GM21717 (cell line): ENCODE measurements around the gene YWHAQ.

ENCODE experiments used
- ATAC-seq: cut with Tn5 transposase; IDR thresholded peaks from one replicate; pipeline ENCODE4 v1.9.1; 2021; ENCODE audit warnings: mild to moderate bottlenecking, moderate library complexity; ENCODE audit not compliant: unreplicated experiment

The YWHAQ gene

DNA sequence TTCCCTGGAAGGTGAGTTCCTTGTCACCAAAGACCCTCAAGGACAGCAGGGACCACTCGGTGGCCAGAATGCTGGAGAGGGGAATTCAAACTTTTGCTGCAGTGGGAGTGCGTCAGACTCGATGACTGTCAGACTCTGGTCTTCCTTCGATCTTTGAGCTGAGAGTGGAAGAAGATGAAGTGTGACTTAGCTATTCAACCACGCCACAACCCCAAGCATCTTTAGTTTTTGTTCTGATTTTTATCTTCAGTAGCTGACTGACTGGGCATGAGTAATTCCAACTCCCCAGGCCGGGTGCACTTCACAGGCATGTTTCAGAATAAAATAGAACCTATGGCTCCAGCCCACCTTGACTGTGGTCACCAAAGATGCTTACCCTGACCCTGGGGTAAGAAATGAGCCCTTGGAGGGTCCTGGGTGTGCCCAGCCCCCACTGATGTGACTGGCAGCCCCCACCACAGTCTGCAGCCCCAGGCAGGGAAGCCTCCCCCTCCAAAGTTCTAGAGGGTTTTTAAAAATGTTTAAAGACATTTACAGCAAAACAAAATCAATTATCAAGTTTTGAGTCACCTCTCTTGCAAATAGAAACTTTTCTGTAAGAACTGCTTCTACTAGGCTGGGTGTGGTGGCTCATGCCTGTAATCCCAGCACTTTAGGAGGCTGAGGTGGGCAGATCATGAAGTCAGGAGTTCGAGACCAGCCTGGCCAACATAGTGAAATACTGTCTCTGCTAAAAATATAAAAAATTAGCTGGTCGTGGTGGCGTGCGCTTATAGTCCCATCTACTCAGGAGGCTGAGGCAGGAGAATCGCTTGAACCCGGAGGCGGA lies 24.9 kb upstream of the YWHAQ start:
- peak; percentile 61 for ATAC-seq

DNA sequence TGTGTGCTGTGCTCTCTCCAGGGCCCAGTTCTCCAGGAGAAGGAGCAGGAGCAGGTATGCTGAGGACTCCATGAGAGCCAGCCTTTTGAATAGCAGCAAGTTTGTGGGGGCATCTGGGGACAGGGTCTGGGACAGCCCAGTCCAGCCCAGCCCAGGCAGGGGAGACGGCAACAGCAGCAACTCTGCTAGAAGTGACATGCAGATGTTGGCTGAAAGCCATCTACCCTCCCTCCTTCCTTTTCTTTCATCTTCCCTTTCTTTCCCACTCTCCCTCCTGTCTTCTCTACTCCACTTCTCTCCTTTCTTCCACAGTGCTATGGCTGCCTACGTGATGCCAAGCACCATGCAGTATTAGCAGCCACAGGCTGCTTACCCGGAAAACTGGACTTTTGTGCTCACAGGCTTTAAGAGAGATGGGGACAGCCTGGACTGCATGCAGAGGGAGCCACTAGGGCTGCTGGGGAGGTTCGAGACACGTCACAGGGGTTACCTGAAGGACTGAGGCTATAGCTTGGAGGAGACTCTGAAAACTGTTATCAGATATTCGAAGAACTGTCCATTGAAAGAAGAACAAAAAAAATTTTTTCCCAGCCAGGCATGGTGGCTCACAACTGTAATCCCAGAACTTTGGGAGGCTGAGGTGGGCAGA lies 23.8 kb upstream of the YWHAQ start:
- ATAC-seq = no peak

GRCh38 chr2:9653485-9654271 lies 22.9 kb upstream of the YWHAQ start:
- ATAC-seq = no peak

GRCh38 chr2:9652898-9653479 lies 22.2 kb upstream of the YWHAQ start:
- ATAC-seq = no peak

GRCh38 chr2:9652267-9652666 lies 21.5 kb upstream of the YWHAQ start:
- no peak for ATAC-seq

- no peak for ATAC-seq
Measured at GRCh38 chr2:9650119-9650821, 19.5 kb upstream of the YWHAQ start.

- ATAC-seq = no peak
Measured at GRCh38 chr2:9649261-9649660, 18.5 kb upstream of the YWHAQ start.

DNA sequence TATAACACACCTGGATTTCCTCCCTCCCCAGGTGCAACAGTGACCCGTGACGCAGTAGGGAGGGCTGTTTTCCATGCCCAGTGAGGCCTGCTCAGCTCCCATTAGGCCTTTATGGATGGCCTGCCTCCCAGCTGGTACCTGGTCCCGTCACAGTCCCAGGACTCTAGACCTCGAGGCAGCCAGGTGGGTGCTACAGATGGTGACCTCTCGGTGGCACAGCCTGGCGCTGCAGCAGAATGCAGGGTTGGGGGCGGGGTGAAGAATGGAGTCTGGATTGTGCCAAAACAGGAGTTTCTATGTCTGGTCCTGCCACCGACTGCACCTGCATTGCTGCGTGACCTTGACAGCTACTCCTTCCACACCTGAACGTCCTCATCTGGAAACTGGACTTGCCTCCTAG lies 18.0 kb upstream of the YWHAQ start:
- no peak for ATAC-seq

DNA sequence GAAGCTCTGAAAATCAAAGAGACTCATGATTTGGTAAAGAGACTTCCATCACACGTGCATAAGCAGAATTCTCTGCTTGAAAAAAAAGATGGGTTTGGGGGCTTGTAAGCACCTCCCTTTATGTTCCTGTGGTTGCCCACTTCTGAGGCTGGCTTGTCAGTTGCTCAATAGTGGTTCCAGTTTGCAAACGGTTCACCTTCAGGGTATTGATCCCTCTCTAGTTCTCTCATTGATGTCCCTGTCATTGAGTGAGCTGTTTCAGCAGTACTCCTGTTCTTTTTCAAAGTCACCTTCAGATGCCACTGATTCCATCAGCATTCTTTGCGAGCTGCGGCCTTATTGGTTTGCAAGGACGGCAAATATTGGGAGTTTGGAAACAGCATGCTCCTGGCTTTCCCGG lies 17.1 kb upstream of the YWHAQ start:
- ATAC-seq = no peak

GRCh38 chr2:9646196-9647030 lies 15.6 kb upstream of the YWHAQ start:
- ATAC-seq = no peak

DNA sequence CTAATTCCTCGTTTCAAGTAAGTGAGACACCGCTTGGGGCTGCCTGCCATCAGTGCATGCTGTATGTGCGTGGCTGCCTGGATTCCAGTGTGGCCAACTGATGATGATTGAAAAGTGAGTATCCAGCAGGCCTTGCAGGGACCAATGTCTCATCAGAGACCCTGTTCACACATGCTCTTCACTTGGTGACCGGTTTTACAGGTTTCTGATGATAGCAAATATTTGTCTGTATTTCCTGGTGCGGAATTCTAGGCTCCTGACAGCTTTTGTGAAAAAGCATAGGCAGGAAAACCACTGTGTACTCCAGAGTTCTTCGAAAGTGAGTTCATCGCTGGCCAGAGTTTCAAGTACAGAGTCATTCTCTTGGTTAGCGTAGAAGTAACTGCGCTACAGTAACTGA lies 13.8 kb upstream of the YWHAQ start:
- ATAC-seq = no peak

DNA sequence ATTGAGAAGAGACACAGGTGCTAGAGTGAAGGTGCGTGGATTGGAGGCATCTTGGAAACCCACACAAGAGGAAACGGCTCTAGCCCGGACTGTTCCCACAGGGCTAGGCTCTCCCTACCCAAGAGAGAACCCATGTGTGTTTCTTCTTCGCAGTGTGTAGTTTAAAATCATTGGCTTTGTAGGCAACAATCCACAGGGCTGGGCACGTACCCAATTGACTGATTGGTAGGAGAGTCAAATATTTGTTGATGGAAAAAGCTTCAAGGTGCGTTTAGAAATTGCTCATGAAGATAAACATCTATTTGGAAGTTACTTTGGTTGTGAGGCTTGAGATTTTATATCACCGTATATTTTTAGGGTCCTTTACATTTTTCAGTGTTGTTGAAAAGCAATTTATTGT lies 13.2 kb upstream of the YWHAQ start:
- no peak for ATAC-seq

DNA sequence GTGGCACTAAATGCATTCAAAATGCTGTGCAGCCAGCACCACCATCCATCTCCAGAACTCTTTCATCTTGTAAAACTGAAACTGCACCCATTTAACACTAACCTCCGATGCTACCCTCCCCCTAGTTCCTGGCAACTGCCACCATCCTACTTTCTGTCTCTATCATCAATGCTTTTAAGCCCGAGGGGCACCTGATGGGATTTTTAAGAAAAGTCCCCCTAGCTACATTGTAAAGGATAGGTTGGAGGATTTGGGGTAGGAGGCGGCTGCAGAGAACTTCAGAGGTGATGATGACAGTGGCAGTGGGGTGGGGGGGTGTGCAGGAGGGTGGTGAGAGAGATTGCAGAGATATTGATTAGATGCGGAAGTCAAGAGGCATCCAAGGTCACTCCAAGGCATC lies 10.8 kb upstream of the YWHAQ start:
- ATAC-seq = no peak

GRCh38 chr2:9640403-9641104 lies 9.8 kb upstream of the YWHAQ start:
- no peak for ATAC-seq

- no peak for ATAC-seq
Measured at GRCh38 chr2:9639740-9640343, 9.0 kb upstream of the YWHAQ start.

- ATAC-seq = no peak
Measured at GRCh38 chr2:9639000-9639602, 8.3 kb upstream of the YWHAQ start.

- ATAC-seq = no peak
Measured at GRCh38 chr2:9638532-9638931, 7.7 kb upstream of the YWHAQ start.

GRCh38 chr2:9637330-9637729 lies 6.5 kb upstream of the YWHAQ start:
- ATAC-seq = no peak
